ENCODE data around the gene NBEAL2.

The NBEAL2 gene

GRCh38 chr3:47047673-47048072 lies 68.2 kb downstream of the NBEAL2 start:
- ATAC-seq, result no peak
- no peak for TF ChIP-seq TOX (CRISPR knock-in tag; IDR thresholded peaks at IDR 0.05; ENCODE audit: borderline replicate concordance)
- TF ChIP-seq CSDC2 (CRISPR knock-in tag; IDR thresholded peaks at IDR 0.05), result no peak
- no peak for TF ChIP-seq BACH2 (CRISPR knock-in tag; IDR thresholded peaks at IDR 0.05; ENCODE audit: borderline replicate concordance)
- TF ChIP-seq ESRRG (CRISPR knock-in tag; IDR thresholded peaks at IDR 0.05), result no peak
- TF ChIP-seq OSR1 (CRISPR knock-in tag; IDR thresholded peaks at IDR 0.05), result no peak
- TF ChIP-seq CSRNP3 (CRISPR knock-in tag; IDR thresholded peaks at IDR 0.05), result no peak
- TF ChIP-seq ZNF70 (CRISPR knock-in tag; IDR thresholded peaks at IDR 0.05), result no peak
- no peak for TF ChIP-seq SNAI2 (CRISPR knock-in tag; IDR thresholded peaks at IDR 0.05)
- TF ChIP-seq PATZ1 (CRISPR knock-in tag; IDR thresholded peaks at IDR 0.05; ENCODE audit: borderline replicate concordance), result no peak
- no peak for TF ChIP-seq ZC3H10 (CRISPR knock-in tag; IDR thresholded peaks at IDR 0.05)
- no peak for TF ChIP-seq TSHZ2 (CRISPR knock-in tag; IDR thresholded peaks at IDR 0.05)
- TF ChIP-seq, protein P1, sequence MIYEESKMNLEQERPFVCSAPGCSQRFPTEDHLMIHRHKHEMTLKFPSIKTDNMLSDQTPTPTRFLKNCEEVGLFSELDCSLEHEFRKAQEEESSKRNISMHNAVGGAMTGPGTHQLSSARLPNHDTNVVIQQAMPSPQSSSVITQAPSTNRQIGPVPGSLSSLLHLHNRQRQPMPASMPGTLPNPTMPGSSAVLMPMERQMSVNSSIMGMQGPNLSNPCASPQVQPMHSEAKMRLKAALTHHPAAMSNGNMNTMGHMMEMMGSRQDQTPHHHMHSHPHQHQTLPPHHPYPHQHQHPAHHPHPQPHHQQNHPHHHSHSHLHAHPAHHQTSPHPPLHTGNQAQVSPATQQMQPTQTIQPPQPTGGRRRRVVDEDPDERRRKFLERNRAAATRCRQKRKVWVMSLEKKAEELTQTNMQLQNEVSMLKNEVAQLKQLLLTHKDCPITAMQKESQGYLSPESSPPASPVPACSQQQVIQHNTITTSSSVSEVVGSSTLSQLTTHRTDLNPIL (CRISPR knock-in tag; IDR thresholded peaks at IDR 0.05; ENCODE audit: low read depth), result no peak
- no peak for TF ChIP-seq POU6F1 (CRISPR knock-in tag; IDR thresholded peaks at IDR 0.05; ENCODE audit: borderline replicate concordance, low read depth)
- TF ChIP-seq GLIS3 (CRISPR knock-in tag; IDR thresholded peaks at IDR 0.05), result no peak
- TF ChIP-seq ZFP3 (CRISPR knock-in tag; IDR thresholded peaks at IDR 0.05), result no peak
- no peak for TF ChIP-seq ZNF565 (CRISPR knock-in tag; conservative IDR thresholded peaks at IDR 0.05; ENCODE audit: low read depth)
- TF ChIP-seq ARNTL (CRISPR knock-in tag; IDR thresholded peaks at IDR 0.05; ENCODE audit: borderline replicate concordance, low read depth), result no peak
- TF ChIP-seq PPARA (CRISPR knock-in tag; IDR thresholded peaks at IDR 0.05; ENCODE audit: borderline replicate concordance), result no peak
- TF ChIP-seq TCF4 (CRISPR knock-in tag; IDR thresholded peaks at IDR 0.05; ENCODE audit: borderline replicate concordance), result no peak
- no peak for TF ChIP-seq ZNF8 (CRISPR knock-in tag; IDR thresholded peaks at IDR 0.05)

GRCh38 chr3:47054412-47054811 lies 74.9 kb downstream of the NBEAL2 start:
- TF ChIP-seq, protein P1 (CRISPR knock-in tag; IDR thresholded peaks at IDR 0.05; ENCODE audit: low read depth), result no peak
- no peak for TF ChIP-seq ZNF70 (CRISPR knock-in tag; IDR thresholded peaks at IDR 0.05)
- no peak for ATAC-seq

GRCh38 chr3:47056705-47057104 lies 77.2 kb downstream of the NBEAL2 start:
- no peak for ATAC-seq
- no peak for TF ChIP-seq ISL1 (CRISPR knock-in tag; IDR thresholded peaks at IDR 0.05)
- no peak for TF ChIP-seq SNAI2 (CRISPR knock-in tag; IDR thresholded peaks at IDR 0.05)
- TF ChIP-seq TOX (CRISPR knock-in tag; IDR thresholded peaks at IDR 0.05; ENCODE audit: borderline replicate concordance), result no peak
- TF ChIP-seq ESRRG (CRISPR knock-in tag; IDR thresholded peaks at IDR 0.05), result no peak
- TF ChIP-seq RARB (CRISPR knock-in tag; IDR thresholded peaks at IDR 0.05), result no peak
- no peak for TF ChIP-seq PPARA (CRISPR knock-in tag; IDR thresholded peaks at IDR 0.05; ENCODE audit: borderline replicate concordance)
- no peak for TF ChIP-seq ZNF565 (CRISPR knock-in tag; conservative IDR thresholded peaks at IDR 0.05; ENCODE audit: low read depth)
- TF ChIP-seq GLIS3 (CRISPR knock-in tag; IDR thresholded peaks at IDR 0.05), result no peak
- no peak for TF ChIP-seq PATZ1 (CRISPR knock-in tag; IDR thresholded peaks at IDR 0.05; ENCODE audit: borderline replicate concordance)
- TF ChIP-seq TSHZ2 (CRISPR knock-in tag; IDR thresholded peaks at IDR 0.05), result no peak
- TF ChIP-seq ZNF70 (CRISPR knock-in tag; IDR thresholded peaks at IDR 0.05), result no peak
- no peak for TF ChIP-seq OSR1 (CRISPR knock-in tag; IDR thresholded peaks at IDR 0.05)
- no peak for TF ChIP-seq CSDC2 (CRISPR knock-in tag; IDR thresholded peaks at IDR 0.05)
- TF ChIP-seq ZFP3 (CRISPR knock-in tag; IDR thresholded peaks at IDR 0.05), result no peak
